GM21825 (cell line): ENCODE data around the gene GUSB.
"Not testable (repeated sequence)": the region's sequence is repeated elsewhere in the genome, so short reads cannot be mapped to it uniquely, and the experiment has no call there.

Experiments used
- ATAC-seq: cut with Tn5 transposase; IDR thresholded peaks from one replicate; pipeline ENCODE4 v1.9.1; 2021; ENCODE audit warnings: mild to moderate bottlenecking, moderate library complexity; ENCODE audit not compliant: unreplicated experiment

The GUSB gene

DNA sequence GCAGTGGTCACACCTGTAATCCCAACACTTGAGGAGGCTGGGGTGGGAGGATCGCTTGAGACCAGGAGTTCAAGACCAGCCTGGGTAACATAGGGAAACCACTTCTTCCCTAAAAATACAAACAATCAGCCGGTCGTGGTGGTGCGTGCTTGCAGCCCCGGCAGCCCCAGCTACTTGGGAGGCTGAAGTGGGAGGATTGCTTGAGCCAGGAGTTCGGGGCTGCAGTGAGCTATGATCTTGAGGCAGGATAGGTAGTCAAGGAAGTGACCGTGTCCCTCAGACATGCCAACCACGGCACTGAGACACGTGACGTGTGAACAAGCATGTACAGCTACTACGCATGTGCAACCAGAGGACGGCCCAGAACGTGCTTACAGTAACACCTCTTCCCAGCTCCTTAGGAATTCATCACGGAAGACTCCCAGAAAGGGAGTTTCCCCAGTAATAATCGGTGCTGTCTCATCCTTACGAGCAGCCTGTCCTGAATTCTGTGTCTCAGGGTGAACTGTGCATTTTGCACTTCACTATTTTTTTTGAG lies 5.3 kb downstream of the GUSB start:
- ATAC-seq, result no peak

DNA sequence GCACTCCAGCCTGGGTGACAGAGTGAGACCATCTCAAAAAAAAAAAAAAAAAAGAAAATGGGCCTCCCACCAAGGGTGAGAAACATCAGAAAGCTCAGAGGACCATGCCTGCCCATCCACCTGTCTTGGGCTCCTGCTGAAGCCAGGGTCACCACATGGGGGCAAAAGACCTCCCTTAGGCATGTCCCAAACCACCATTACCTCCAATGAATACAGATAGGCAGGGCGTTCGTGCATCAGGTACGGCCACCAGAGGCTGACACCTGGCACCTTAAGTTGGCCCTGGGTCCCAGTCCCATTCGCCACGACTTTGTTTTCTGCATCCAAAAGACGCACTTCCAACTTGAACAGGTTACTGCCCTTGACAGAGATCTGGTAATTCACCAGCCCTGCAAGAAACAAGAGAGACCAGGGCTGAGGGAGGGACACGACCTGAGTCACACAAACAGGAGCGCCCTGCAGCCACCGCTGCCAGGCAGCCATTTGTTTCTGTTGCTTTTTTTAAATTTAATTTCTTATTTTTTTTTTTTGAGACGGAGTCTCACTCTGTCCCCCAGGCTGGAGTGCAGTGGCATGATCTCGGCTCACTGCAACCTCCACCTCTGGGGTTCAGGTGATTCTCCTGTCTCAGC lies 6.1 kb downstream of the GUSB start:
- no peak for ATAC-seq

DNA sequence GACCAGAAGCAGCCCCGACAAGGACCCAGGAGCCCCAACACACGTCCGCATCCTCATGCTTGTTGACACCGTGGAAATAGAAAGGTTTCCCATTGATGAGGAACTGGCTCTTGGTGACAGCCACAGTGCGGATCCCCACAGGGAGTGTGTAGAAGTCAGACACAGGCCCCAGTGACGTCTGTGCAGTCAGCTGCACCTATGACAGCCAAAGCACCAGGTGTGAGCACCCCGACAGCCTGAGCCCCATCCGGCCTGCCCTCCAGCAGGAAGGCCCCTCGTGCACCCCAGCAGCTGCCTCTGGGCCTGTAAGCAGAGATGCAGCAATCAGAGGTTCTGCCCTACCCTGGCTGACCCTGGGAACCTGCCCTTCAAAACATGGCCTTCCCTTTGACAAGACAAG lies 7.1 kb downstream of the GUSB start:
- no peak for ATAC-seq

DNA sequence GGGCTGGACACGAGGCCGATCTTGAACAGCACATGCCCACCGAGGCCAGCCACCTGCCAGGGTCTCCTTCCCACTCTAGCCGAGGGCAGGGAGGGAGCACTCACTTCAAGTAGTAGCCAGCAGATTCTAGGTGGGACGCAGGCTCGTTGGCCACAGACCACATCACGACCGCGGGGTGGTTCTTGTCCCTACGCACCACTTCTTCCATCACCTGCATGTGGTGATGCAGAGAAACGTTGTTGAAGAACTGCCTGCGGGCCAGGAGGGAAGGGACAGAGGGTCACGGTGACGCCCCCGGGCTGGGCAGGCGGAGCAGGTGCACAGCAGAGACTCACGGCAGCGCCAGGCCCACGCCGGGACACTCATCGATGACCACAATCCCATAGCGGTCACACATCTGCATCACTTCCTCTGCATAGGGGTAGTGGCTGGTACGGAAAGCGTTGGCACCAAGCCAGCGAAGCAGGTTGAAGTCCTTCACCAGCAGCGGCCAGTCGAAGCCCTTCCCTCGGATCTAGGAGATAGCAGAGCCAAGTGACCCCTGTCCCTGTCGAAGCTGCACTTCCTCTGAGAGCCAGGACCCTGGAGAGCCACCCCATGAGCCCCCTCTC lies 7.7 kb downstream of the GUSB start:
- no peak for ATAC-seq

DNA sequence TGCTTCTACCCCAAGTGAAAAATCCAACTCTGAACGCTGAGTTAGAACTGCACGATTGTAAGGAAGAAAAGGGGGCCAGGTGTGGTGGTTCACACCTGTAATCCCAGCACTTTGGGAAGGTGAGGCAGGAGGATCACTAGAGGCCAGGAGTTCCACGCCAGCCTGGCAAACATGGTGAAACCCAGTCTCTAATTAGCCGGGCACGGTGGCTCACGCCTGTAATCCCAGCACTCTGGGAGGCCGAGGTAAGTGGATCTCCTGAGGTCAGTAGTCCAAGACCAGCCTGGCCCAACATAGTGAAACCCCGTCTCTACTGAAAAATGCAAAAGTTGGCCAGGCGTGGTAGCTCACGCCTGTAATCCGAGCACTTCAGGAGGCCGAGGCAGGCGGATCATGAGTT lies 9.0 kb downstream of the GUSB start:
- no peak for ATAC-seq

DNA sequence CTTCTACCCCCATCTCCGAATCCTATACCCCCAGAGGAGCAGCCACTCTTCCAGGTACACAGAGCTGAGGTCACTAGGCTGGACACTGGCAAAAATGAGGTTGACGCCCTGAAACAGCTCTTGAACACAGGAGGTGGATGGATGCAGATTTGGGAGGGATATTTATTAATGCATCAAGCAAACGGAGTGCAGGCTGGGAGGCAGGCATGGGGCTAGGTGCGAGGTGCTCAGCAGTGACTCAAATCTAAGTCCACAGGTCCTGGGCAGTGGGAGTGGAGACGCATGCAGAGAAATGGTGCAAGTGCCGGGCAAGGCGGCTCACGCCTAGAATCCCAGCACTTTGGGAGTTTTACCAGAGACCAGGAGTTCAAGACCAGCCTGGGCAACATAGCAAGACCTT lies 11.0 kb downstream of the GUSB start:
- ATAC-seq, result no peak

DNA sequence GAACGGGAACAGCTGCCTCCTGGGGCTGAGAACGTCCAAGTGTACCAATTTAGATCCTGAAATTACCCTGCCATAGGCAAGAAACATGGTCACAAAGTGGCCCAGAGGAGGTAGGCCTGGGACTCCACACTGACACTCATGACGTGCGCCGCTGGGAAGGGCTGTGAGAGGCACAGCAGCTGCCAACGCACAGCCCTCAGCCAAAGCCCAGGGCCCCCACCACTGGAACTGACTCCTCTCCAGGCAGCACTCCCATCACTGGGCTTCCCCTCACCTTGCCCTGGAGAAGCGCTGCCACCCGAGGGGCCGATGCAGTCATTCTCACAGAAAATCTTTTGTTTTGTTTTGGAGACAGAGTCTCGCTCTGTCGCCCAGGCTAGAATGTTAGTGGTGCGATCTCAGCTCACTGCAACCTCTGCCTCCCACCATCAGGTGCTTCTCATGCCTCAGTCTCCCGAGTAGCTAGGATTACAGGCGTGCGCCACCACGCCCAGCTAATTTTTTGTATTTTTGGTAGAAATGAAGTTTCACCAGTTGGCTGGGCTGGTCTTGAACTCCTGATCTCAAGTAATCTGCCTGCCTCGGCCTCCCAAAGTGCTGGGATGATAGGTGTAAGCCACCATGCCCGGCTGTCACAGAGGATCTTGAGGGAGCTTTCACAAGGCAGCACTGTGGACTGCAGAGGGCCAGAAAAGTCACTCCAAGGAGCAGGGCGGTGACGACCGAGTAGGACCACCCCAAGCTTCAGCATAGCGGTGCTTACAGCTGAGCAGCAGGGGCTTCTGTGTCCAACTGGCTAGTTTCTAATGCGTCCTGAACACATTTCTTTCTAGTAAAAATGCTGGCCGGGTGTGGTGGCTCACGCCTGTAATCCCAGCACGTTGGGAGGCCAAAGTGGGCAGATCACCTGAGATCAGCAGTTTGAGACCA lies 13.5 kb downstream of the GUSB start:
- no peak for ATAC-seq

DNA sequence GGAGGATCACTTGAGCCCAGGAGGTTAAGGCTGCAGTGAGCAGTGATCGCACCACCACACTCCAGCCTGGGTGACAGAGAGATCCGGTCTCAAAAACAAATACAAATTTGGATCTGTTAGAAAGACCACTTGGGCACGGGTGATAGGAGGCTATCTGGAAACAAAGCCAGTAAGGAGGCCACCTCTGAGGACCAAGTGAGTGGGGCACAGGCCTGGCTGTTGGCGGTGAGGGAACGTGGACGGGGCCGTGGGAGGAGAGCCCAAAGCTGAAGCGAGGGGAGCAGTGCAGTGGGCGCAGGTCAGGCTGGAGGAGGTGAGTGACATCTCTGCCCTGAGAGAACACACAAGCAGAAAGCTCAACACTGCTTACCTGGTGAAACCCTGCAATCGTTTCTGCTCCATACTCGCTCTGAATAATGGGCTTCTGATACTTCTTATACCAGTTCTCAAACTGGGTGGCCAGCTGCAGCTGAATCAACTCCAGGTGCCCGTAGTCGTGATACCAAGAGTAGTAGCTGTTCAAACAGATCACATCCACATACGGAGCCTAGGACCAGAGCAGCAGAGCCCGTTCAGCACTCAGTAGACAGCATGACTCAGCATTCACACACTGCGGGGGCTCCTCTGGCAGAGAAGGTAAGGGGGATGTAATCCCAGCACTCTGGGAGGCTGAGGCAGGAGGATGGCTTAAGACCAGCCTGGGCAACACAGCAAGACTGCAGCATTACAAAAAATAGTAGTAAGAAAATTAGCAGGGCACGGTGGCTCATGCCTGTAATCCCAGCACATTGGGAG lies 14.5 kb downstream of the GUSB start:
- no peak for ATAC-seq

DNA sequence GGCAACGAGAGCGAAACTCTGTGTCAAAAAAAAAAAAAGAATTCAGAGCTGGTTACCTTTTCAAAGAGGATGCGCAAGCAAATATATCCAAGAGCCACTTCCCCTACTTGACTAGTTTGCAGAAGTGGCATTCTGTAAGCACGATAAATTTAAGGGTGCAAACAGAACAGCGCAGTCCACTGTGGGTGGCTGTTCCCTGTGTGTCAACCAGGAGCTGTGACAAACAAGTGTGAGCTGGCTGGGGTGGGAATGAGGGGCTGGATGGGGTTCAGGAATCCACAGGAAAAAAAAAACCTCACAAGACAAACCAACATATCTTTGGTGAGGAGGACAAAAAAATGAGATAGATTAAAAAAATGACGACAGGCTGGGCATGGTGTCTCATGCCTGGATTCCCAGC lies 15.9 kb downstream of the GUSB start:
- no peak for ATAC-seq

DNA sequence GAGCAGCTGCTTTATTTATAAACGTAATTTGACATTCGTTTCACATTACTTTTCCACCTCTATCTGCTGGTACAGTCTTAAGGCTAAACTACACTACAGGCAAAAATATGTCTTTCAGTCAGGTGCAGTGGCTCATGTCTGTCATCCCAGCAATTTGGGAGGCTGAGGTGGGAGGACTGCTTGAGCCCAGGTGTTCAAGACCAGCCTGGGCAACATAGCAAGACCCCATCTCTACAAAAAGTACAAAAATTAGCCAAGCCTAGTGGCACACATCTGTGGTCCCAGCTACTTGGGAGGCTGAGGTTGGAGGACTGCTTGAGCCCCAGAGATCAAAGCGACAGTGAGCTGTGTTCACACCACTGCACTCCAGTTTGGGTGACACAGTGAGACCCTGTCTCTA lies 17.3 kb downstream of the GUSB start:
- ATAC-seq, result not testable (repeated sequence)

DNA sequence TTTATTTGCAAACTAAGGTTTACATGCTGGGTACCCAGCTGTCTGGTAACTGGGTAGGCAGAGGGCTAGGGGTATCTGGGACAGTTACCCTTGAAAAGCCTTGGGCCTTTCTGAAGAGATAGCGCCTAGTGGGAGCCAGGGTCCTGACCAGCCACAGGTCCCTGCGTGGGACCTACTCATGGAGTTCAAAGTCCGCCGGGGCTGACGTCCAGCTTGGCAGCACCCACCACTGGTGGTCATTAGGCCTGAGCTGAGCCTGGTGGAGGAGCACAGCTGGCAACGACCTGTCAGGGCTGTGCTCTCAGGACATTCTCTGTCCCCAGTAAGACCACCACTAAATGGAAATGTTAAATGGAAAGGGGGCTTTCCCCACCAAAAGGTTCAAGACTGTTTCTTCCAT lies 20.0 kb downstream of the GUSB start:
- ATAC-seq, result no peak

DNA sequence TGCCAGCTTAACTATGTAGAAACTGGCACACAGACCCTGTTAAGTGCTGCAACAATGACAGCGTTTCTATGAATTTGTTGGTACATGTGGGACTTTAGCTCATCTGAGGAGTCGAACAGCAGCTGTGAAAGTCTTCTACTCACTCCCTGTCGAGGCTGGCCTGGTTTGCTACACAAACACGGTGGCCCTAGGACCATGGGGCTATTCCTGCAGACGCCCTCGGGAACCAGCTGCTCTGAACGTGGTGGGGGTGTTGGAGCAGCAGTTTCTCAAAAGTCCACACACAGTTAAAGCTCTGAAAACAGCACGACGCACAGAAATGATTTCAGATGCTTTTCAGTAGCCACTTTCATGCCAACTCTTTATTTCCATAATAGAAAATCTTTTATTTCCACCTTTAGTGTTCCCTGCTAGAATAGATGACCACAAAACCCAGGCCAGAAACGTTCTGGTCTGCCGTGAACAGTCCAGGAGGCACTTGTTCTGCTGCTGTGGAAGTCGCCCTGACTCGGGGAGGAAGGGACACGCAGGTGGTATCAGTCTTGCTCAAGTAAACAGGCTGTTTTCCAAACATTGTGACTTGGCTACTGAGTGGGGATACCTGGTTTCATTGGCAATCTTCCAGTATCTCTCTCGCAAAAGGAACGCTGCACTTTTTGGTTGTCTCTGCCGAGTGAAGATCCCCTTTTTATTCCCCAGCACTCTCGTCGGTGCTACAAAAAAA lies 21.5 kb downstream of the GUSB start:
- no peak for ATAC-seq

DNA sequence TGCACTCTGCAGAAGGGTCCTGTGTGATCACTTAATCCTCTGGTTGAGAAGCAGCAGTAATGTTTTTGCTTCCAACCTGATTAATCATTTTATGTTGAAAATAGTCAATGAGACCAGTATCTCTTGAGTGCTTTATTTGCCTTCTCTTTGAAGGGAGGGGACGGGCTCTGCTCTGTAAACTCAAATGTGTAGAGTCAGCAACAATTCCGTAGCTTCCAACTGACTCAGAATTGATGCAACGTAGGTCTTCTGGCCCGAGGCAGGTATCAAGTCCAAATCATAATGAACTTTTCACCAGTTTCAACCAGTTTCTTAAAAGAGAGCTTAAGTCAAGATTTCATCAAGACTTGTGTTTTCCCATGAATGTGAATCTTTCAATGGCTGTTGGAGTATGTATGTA lies 26.3 kb downstream of the GUSB start:
- no peak for ATAC-seq

DNA sequence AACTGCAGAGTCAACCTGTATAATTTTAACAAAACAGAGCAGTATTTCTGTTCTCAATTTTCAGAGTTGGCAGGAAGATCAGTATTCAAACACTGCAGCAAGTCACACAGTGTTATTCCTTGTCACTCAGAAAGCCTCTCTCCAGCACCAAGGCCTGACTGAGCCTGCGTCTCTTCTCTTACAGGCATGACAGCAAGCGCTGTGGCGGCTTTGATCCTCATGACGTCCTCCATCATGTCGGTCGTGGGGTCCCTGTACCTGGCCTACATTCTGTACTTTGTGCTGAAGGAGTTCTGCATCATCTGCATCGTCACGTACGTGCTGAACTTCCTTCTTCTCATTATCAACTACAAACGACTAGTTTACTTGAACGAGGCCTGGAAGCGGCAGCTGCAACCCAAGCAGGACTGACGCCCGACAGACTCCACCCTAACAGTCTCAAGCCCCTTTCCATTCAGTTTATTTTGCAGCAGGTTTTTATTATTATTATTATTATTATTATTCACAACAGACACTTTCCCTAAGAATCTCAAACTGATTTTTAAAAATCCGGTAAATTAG lies 28.0 kb downstream of the GUSB start:
- ATAC-seq, result no peak

DNA sequence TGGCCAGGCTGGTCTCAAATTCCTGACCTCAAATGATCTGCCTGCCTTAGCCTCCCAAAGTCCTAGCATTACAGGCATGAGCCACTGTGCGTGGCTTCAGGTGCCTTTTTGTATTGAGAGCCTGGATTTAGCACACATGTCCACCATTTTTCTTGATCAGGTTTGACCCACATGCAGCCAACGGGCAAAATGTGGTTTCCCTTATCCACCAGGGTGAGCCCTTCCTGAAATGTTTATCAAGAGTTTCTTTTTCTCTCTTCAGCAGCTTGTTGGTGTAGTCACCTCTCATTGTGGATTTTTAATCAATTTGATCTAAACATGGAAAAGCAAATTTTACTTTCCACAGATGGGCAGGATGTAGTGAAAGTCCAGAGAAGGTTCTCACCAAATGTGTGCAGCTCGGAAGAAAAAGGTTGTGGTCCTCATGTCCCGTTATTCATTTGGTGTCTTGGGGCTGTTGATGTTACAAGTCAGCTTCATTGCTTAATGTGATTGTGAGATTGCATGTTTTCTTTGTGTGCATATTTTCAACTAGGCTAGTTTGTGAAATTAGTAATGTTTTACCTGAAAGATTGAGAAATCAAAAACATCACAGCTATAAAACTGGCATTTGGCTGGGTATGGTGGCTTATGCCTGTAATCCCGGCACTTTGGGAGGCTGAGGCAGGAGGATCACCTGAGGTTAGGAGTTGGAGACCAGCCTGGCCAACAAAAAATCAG lies 28.9 kb downstream of the GUSB start:
- ATAC-seq, result no peak

DNA sequence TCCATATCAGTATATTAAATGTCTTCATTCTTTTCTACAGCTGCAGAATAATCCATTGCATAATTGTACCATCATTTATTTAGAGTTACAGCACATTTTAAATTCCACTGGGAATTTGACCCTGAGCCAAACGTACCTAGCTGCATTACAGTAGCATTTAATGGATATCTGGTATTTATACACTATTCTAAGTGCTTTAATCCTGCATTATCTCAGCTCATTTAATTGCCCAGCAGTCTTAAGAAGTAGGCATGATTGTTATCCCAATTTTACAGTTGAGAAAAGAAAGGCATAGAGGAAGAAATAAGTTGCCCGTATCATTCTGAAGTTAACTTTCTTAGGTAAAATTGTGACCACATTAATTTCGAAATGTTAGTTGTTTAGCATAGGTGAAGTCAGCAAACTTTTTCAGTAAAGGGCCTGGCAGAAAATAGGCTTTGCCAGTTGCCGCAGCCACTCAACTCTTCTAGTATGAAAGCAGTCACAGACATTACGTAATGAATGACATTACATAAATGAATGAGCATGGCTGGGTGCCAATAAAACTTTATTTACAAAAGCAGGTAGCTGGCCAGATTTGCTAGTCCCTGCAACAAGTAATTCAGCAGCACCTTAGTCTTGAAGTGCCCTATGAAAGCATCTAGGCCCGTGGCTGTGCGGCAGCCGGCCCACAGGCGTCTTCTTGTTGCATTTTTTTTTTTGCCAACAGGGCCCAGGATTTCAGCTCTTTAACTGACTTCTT lies 30.0 kb downstream of the GUSB start:
- no peak for ATAC-seq

DNA sequence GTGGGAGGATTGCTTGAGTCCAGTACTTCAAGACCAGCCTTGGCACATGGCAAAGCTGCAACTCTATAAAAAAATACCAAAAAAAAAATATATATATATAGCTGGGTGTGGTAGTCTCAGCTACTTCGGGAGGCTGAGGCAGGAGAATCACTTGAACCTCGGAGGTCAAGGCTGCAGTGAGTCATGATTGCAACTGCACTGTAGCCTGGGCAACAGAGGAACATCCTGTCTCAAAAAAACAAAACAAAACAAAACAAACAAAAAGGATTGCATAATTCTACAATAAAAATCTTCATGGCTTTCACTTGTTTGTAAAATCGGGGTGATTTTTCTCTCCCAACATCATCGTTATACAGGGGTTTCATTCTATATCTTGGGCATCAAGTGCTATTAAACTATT lies 35.1 kb downstream of the GUSB start:
- ATAC-seq, result no peak

DNA sequence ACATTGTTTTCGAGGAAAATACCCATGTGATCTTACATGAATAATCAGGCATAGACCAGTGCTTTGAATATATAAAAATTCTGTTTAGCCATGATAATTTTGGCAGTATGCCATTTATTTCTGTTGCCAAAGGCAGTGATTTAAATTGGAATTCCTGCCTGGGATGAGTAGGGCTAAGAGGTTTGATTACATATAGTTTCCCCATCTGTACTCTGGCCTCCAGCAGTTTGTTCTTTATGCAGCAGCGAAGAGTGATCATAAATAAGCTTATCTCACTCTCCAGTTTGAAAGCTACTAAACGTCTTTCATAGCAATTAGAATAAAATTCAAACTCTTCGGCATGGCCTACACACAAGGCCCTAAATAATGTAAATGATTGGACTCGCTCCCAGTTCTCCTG lies 36.2 kb downstream of the GUSB start:
- not testable (repeated sequence) for ATAC-seq
